Activated T-cell treated with anti-CD3 and anti-CD28 coated beads, Interleukin-2, amount 50 U/mL, for 48 hours (primary cell): ENCODE data around the gene DNAJC11.
A peak's percentile ranks its signal among the peaks of the same experiment; 100 is the strongest.
"Not testable (repeated sequence)": the region's sequence is repeated elsewhere in the genome, so short reads cannot be mapped to it uniquely, and the experiment has no call there.

Source experiments
- DNase-seq, 2 experiments: peaks; one replicate each; pipeline ENCODE4 v3.0.0-alpha.2; 2020

Gene DNAJC11

DNA sequence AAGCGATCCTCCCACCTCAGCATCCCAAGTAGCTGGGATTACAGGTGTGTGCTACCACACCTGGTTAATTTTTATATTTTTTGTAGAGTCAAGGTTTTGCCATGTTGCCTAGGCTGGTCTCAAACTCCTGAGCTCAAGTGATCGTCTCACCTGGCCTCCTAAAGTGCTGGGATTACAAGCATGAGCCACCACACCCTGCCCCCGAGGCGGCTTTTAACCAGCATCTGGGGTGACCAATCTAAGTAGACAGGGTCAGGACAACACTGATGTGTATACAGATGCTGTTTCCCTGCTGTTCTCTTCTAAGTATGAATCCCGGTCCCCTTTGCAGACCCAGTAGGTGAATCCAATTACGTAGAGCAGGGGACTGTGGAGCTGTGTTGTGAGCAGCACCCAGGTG lies 53.1 kb downstream of the DNAJC11 start:
- DNase-seq, result no peak

DNA sequence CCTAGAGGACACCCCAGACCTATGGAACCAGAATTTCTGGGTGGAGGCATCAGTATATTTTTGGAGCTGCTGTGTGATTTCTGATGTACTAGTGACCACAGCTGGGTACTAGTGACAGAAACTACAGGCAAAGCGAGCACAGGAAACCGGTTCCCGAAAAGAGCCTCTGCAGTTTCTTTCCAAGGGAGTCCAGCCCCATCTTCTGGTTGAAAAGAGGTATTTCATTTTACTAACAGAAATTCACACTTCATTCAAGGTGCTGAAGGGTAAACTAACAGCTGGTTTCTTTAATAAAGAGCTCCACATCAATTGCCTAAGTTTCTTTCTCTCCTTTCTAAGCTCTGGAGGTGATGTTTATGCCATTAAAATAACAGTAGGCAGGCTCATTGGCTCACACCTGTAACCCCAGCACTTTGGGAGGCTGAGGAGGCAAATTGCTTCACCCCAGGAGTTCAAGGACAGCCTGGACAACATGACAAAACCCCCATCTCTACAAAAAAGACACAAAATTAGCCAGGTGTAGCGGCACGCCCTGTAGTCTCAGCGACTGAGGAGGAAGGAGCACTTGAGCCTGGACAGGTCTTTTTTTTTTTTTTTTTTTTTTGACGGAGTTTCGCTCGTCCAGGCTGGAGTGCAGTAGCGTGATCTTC lies 55.0 kb downstream of the DNAJC11 start:
- peak in 1 of 2 experiments; percentile 29 for DNase-seq

DNA sequence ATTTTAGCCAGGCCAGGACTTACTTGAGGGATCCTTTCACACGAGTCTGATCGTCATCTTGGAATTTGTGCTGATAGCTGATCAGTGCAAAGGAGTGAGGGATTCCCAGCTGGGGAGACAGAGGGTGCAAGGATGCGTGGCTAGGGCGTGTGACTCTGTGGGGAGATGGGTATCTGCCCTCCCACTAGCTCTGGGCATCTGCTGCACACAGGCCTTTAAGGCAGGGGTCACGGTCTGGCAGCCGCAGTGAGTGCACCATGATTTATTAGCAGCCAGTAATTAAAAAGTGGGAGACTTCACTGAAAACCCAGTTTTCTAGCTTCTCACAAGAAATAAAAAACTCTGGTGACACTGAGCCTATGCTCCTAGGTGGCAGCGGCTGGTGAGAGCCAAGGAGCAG lies 56.6 kb downstream of the DNAJC11 start:
- no peak for DNase-seq

- DNase-seq, result not testable (repeated sequence)
Observed at GRCh38 chr1:6640867-6641266, 60.7 kb downstream of the DNAJC11 start.

DNA sequence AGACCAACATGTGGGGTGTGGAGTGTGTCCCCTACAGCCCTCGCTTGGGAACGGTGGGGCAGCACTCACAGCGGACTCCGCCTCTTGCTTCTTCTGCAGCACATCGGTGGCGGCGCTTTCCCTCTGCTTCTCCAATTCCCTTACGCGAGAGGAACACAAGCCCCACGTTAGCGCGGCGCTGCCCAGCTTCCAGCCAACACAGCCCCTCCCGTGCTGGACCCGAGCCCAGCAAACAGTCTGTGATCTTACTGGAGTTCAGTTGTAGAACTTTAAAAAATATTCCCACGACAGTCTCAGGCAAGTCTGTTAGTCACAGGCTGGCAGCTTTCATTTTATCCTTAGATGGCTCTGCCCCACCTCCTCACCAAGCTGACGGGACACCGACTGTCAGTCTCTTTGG lies 63.4 kb downstream of the DNAJC11 start:
- no peak for DNase-seq

DNA sequence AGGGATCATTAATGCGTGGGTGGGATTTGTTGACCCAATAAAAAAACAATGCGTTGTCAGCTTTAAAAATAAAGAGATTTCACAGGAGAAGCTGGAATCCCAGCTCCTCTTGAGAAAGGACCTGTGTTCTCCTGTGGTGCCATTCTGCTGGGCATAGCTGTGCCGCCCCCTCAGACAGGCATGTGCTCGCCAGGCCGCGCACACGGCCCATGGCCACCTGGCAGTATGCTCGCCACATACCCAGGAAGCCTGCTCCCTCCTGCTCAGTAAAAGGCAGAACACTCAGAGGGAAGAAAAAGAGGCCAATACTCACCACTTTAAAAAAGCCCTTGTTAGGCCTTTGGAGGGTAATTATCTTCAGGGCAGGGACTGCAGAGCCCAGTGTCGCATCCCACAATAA lies 63.8 kb downstream of the DNAJC11 start:
- no peak for DNase-seq

DNA sequence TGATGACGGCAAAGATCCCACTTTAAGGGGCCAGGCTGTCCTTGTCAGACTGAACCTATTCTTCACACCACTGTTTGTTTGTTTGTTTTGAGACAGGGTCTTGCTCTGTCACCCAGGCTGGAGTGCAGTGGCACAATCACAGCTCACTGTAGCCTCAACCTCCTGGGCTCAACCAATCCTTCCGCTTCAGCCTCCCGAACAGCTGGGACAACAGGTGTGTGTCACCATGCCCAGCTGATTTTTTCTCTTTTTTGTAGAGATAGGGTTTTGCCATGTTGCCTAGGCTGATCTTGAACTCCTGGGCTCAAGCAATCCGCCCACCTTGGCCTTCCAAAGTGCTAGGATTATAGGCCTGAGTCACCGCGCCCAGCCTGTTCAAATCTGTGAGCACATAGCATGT lies 64.8 kb downstream of the DNAJC11 start:
- not testable (repeated sequence) for DNase-seq

- no peak for DNase-seq
Observed at GRCh38 chr1:6635910-6636760, 65.5 kb downstream of the DNAJC11 start.

DNA sequence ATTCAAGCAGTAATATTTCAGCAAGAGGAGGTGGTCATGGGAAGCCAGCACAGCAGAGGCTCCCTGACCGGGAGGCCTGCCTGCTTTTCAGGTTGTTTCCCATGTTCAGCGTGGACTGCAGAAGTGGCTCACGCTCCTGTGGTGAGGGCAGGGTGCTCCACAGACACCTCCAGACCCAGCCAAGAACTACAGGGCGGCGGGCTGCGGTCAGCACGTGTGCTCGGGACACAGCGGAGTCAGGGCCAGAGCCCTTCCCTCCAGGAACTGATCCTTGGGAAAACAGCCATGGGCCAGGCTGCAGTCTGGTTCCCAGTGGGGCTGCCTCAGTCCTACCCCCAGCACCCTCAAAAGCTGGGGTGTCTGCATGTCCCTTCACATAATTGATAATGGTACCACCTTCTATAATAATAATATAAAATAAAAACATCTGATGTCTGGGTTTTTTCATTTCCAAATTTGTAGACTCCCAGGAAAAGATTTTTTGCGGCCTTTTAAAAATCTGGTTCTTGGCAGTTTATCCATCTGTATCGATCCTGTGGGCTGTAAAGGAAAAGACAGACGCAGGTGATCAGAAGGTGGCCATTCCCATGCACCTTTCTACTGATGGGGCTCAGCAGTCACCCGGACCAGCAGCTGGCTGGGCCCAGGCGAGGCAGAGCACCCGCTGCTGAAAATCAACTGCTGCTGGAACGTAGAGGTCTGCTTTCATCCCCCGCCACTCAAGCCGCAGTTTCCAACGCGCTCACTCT lies 66.3 kb downstream of the DNAJC11 start:
- DNase-seq, result no peak

DNA sequence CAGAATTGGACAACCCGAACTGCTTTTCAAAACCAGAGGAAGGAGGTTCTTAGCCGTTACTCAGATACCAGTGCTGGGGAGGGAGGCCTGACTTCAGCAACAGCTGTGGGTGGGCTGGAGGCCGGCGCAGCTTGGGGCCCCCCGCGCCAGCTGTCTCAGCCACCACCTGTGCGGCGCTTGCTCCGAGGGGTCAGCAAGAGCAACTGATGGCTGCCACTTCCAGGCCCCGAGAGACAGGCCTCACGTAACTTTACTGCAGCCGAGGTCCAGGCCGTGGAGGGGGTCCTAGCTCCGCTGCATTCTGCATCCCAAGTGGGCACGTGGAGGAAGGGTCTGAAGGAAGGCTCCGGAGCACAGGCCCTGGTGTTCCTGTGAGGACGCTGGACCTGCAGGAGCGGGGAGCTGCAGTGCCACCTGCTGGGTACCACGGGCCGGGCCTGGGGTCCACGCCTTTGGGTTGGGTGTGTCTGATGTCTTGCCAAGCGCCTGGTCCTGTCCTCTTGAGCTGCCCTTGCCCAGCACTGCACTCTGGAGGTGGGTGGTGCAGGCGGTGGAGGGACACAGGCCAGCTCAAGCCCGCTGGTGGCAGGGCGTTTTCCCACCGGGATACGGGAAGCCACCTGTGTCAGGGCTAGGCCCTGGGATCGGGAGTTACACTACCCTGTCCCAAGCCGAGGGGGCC lies 67.1 kb downstream of the DNAJC11 start:
- peak; percentile 62 to 63 for DNase-seq

- DNase-seq, result no peak
Observed at GRCh38 chr1:6632588-6633514, 68.8 kb downstream of the DNAJC11 start.

- no peak for DNase-seq
Observed at GRCh38 chr1:6631058-6631457, 70.6 kb downstream of the DNAJC11 start.

DNA sequence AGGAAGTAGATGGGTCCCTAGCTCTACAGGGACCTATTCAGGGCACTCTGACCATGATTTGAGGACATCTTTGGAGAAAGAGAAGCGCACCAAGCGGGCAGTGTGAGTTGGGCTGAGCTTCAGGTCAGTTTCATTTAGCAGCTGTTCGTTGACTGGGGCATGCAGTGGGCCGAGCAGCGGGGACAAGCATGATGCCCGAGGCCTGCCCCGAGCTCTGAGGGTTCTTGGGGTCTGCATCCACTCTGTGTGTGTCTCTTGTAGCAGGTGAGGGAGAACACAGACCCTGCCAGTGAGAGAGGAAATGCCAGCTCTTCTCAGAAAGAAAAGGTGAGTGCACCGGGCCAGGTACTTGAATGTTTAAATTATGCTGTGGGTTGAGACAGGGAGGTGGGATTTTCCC lies 71.6 kb downstream of the DNAJC11 start:
- DNase-seq, result no peak

DNA sequence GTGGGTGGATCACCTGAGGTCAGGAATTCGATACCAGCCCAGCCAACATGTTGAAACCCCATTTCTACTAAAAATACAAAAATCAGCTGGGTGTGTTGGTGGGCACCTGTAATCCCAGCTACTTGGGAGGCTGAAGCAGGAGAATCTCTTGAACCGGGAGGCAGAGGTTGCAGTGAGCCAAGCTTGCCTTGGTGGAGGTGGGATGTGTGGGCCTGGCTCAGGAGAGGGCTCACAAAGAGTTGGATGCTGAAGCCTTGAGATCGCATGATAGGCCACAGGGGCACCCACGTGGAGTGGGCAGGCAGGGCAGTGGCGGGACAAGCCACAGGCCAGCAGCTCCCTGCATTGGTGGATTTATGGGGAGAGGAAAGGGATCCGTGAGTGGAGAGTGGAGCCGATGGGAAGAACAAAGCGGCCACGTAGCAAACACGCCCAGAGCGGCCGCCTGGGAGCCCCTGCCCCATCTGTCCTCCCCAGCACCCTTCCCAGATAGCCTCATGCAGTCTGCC lies 72.6 kb downstream of the DNAJC11 start:
- no peak for DNase-seq

DNA sequence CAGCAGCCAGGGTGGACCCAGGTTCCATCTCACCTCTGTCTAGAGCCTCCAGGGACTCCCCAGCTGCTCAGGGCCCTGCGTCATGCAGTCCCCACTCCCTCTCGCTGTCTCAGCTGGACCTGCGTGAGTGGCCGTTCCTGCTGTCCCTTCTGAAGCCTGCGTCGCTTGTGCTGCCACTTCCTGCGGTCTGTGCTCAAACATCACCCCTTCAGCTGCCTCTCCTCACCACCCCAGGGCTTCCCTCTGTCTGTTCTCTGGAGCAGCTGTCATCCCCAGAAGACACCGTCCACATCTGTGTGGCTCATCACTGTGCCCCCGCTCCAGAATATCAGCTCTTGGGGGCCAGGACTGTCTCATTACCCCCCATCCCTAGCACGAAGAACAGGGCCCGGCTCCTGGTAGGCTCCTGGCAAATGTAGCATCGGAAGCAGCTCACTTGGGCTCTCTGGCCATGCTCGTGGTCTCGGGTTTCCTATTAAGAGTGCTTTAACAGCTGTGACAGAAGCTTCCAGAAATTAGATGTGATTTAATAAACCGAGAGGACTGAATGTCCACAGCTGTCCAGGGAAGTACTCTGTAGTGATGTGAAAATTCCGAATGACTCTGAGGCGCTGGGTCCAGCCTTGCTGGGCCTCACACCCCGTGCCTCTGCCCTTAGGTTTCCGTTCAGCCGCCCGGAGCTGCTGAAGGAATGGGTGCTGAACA lies 73.6 kb downstream of the DNAJC11 start:
- no peak for DNase-seq

GRCh38 chr1:6627031-6627430 lies 74.6 kb downstream of the DNAJC11 start:
- no peak for DNase-seq

GRCh38 chr1:6625584-6626149 lies 75.9 kb downstream of the DNAJC11 start:
- DNase-seq, result peak; percentile 43 to 45

- peak; percentile 91 to 92 for DNase-seq
Observed at GRCh38 chr1:6624710-6625583, 76.7 kb downstream of the DNAJC11 start, which contains the start of gene THAP3. TSS of gene THAP3 (plus strand) at chr1:6624868. CDS start at chr1:6625219, 351 bp downstream.

DNA sequence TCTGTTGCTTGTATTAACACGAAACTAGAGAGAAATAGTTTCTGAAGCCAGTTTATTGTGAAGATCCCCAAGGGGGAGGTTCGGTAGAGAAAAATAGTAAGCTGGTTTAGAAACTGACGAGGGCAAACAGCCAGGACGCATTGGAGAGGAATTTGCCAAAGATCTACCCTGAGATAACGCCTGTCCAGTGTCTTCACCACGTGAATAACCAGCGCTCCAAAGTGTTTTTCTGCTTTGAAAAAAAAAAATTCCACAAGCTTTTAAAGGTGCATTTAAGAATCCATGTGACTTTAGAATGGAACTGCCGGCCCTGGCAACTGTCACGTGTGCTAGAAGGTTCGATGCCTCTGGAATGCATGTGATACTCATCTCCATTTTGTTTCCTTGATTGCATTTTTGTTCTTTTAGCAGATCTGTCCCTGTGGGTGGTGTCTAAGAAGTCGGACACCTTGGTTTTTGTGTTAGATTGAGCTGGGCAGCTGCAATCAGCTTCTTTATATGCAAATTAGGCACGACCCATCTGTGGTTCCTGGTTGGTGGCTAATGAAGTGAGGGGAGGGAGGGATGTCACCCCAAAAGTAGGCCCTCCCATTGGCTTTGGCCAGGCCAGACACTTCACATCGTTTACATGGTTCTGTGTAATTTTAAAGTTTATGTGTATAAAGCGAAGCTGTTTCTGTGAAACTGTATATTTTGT lies 78.2 kb downstream of the DNAJC11 start:
- DNase-seq, result no peak
